ENCODE data around the gene TAOK1.

The TAOK1 gene

DNA sequence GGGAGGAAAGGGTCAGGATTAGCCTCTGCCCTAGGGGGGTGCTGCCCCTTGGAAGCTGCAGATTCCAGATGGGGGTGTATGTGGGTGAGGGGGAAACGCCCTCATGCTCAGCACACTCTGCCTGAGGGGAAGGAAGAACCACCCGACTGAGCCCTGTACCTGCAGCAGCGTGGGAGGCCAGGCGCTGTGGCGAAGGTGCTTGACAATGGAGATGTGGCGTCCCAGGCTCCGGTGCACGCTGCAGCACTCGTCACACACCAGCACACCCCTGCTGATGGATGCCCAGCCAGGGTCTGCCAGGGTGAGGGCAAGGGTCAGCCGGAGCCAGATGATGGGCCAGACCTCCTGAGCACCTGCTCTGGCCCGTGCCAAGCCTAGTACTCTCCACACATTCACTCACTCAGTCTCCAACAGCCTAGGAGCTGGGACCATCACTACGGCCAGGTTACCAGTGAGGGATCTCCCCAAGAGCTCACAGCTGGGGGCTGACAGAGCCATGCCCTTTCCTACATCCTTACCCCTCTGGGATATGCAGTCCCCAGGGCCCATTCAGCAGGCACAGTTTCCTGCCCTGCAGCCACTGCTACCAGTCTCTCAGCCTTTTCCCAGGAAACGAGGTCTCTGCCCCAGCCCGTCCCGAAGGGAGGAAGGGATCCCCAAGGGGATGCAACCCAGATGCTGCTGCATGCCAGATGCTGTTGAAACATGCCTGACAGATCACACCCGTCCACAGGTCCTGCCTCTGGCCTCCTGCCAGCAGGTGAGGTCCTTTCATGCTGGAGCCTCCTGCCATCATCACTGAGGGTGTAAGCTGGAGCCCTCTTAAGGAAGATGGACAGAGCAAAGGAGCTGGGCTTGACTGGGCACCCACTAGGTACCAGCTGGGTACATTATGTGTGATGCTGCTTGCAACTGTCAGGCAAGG, 193.4 kb downstream of the TAOK1 start:
- no peak for DNase-seq (ENCODE audit: low read depth)

DNA sequence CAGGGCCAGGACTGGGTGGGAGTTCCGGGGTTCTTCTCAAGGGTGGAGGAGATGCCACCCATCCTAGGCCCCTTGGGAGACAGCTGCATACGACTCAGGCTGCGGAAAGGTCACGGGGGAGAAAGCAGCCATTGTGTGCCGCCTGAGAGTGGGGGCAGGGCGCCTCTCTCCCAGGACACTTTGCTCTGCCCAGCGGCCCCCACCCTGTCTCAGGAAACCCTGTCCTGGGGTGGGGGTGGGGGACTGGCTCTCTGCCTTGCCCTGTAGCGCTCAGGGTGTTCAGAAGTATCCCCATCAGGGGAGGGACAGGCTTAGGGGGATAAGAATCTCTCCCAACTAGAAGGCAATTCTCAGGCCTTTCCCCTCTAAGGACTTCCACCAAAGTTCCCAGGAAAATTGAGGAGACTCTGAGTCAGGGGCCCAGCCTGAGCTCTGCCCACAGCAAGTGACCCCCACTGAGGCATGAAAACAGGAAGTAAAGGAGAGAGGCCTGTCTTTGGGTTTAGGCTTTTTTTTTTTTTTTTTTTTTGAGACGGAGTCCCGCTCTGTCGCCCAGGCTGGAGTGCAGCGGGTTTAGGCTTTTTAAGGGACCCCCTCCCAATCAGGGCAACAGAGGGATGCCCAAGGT, 194.4 kb downstream of the TAOK1 start:
- no peak for DNase-seq (ENCODE audit: low read depth)

DNA sequence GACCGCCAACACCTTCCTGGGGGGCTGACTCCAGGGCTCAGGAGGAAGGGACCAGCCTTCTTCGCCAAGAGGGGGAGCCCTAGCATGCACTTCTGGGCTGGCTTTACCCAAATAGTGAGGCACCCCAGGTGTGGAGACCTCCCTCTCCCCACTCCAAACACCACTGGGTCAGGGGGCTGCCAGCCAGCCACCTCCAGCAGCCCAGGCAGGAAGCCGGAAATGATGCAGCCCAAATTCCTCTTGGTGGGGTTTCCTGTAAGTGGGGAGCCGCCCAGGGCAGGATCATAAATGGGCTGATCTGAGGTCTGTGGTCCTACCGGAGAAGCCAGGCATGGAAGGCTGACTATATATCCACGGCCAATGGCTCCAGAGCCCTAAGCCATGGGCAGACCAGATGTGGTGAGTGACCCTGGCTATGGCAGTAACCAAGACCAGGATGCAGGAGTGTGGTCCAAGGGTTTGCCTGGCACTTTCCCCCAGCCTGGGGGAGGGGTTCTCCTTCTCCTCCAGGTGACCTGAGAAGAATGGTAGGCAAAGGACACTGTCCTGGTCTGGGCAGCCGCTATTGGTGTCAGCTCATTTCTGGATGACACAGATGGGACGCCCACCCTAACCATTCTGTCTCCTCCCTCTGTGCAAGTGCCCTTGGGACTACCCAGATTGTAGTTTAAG, 195.1 kb downstream of the TAOK1 start:
- no peak for DNase-seq (ENCODE audit: low read depth)

DNA sequence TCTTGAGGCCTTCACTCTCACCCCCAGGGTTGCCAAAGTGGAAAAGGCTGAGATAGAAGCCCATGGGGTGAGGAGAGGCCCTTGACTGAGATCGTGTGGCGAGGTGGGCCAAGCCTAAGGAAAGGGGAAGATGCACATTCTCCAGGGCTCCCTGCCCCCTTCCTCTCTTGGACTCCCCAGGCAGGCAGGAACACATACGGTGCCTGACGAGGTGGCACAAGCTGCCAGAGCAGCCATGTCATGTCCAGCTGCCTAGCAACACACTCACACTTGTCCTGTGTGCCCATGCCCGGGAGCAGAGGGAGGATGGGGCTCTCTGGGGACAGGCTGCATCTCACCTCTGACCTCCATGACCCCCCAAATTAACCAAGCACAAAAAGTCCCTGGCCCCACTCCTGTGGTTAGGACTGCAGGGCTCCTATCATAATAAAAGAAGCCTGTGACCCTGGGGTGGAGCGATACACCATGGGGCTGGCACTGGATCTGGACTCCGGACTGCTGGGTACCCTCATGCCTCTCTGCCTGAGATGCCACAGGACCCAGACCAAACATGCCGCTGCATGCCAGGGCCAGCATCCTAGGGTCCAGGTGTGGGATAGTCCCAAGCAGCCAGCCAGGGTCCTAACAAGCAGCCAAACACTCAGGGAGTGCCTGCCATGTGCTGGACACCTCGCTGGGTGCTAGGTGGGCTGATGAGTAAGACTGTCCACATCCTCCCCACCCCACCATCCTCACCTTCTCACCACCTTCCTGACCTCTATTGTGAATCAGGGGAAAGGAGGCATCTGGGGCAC, 196.7 kb downstream of the TAOK1 start:
- no peak for DNase-seq (ENCODE audit: low read depth)

DNA sequence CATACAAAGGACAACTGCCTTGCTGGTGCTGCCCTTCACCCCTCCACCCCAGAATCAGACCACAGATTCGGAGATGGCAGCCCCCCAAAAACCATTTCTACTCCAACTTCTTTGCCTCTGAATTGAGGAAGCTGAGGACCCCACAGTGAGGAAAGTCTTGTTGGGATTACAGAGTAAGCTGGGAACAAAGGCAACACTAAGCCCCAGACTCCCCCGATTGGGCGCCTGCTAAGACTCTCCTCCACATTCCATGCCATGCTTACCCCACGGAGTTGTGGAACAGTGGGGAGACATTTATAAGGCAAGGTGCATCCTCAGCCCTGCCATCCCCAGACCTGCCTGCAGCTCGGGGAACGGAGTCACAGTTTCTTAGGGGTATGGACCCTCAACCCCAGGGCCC, 197.4 kb downstream of the TAOK1 start:
- DNase-seq (ENCODE audit: low read depth): no peak

DNA sequence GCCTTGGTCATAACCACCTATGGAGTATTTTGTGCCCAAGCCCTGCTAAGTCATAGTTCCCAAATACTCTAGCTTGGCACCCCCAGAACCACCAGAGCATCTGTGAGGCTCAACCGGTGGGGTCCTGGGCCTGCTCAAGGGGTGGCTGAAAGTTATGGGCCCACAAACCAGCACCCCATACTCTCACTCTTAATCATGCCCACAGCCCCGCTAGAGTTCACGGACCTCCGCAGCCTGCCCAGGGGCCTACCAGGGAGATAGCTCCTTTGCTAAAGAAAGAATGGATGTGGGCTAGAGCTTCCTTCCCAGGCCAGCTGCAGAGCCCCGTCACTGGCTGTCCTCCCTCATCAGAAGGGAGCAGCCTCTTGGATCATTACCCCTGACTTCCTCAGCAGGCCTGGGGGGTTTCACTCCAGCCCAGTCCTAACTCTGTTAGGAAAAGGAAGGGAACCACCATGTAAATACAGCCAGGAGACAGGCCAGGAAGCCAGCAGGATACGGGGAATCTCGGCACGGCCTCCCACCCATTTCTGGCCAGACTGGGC, 197.9 kb downstream of the TAOK1 start:
- no peak for DNase-seq (ENCODE audit: low read depth)

DNA sequence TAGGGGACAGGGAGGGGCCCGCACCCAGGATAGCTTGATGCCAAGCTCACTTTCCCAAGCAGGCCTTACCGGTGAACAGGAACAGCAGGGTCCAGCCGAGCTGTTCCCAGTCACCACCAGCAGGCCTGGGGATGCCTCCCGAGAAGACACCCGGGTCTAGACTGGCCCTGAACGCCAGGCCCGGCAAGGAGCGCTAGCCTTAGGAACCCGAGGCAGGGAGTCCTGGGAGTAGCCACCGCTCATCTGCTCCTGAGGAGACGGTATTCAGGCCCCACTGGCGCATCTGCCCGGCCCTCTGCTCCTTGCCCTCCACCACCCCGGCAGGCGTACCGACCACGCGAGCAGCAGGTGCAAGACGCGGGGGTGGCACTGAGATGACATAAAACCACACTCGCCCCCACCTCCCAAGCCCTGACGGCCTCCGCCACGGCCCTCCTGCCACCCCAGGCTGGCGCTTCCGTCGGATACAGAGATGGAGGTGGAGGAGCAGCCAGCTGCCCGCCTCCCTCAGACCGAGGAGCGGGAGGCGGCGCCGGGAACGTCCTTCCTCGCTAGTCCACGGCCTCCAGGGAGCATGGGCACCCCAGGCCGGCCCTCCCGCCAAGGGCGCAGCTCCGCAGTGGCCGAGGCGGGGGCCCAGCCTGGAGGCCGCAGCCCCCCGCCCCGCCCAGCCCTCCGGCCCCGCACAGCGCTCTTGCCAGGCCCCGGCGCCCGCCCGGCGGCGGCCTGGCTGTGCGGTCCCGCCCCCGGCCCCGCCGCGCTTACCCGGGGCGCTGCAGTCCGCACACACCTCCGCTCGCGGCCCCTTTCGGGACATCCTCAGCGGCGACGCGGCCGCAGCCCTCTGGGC, 198.6 kb downstream of the TAOK1 start:
- DNase-seq (ENCODE audit: low read depth): peak; percentile 71

DNA sequence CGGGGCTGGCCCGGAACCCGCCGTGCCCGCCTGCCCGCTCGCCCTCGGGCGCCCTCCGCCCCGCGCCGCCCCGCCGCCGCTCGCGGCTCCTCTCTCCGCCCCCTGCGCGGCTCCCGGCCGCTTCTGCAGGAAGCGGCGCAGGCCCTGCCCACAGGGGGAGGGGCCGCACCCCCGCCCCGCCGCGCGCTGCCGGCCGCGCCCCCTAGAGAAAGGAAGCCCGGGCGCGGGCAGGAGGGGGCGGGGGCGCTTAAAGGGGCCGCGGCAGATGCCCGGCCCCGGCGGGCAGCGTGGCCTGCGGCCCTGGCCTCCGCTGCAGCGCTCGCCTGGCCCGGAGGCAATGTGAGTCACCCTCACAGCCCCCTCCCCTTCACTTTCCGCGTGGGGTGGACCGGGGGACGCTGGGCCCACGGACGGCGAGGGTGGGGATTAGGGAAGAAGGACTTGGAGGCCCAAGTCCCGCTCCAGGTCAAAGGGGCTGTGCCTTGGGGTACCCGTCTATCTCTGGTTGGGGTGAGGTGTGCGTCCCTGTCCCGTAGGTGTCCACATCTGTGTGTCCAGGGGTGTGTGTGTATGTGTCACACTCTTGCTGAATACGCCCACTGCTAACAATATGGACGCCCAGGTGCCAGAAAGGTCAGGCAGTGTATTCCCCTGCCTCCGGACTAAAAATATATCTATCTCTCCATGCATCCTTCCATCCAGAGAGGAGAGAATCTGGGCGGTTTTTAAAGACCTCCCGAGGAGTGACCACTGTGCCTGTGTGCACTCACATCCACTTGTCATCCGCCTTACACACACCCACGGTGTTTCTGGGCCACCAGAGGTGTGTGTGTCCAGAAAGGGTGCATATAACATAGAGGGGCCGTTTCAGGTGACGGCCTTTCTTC, 199.6 kb downstream of the TAOK1 start, which contains the start of gene GIT1:
Gene GIT1, minus strand, starts transcription at position 125 of the 887 bp plus-strand sequence. CDS start 270 bp downstream, outside the sequence.
- peak; percentile 76 for DNase-seq (ENCODE audit: low read depth)

DNA sequence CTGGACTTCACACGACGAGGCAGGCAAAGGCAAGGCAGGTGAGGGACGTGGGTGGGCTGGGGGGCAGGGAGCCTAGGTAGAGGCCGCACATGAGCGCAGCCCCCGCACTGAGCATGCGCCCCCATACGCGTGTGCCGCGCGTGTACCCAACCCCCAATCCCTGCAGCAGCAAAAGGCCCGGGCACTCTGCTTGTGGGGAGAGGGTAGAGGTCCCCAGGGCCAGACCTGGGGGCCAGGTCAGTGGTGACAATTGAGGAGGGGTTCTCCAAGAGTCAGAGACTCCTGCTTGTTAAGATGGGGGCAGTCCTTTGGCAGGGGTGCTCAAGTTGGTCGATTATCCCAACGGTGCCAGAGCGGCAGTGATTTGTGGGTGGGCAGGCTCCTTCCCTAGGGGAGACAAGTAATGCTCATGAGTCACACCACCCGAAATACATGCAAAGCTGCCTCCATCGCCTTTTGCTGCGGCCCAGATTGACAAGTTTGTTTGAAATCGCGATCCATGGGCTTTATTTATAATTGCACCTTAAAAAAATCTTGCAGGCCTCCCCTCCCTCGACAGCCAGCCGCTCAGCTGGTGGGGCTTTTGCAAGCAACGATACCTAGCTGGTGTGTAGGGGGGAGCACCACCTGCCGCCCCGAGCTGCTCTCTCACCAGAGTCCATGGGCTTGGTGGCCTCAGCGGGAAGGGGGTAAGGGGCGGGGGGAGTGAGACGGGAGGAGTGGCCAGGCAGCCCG, 200.4 kb downstream of the TAOK1 start:
- no peak for DNase-seq (ENCODE audit: low read depth)

DNA sequence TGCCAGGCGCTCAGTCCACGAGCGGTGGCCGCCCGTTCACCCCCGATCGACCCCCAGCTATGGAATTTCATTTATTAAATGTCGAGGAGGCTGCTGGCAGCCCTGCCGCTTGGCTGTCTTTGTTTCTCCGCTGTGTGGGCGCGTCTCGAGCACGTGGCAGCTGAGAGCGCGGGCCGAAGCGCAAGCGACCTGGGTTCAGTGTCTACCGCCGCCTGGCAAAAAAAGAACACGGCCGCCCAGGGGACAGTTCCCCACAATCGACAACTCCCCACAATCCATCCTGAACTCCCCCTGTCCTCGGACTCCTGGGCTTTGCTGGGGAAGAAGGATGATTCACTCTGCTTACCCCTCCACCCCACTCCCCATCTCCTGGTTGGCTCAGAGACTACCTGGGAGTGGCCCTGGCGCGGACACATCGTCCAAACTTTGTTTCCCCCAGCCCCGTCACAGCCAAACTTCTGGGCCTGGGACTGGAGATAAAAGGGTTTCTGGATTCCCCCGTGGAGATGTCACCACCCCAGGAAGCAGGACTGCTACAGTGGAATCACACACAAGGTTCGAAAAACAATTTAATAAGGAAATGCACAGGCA, 201.1 kb downstream of the TAOK1 start:
- no peak for DNase-seq (ENCODE audit: low read depth)

DNA sequence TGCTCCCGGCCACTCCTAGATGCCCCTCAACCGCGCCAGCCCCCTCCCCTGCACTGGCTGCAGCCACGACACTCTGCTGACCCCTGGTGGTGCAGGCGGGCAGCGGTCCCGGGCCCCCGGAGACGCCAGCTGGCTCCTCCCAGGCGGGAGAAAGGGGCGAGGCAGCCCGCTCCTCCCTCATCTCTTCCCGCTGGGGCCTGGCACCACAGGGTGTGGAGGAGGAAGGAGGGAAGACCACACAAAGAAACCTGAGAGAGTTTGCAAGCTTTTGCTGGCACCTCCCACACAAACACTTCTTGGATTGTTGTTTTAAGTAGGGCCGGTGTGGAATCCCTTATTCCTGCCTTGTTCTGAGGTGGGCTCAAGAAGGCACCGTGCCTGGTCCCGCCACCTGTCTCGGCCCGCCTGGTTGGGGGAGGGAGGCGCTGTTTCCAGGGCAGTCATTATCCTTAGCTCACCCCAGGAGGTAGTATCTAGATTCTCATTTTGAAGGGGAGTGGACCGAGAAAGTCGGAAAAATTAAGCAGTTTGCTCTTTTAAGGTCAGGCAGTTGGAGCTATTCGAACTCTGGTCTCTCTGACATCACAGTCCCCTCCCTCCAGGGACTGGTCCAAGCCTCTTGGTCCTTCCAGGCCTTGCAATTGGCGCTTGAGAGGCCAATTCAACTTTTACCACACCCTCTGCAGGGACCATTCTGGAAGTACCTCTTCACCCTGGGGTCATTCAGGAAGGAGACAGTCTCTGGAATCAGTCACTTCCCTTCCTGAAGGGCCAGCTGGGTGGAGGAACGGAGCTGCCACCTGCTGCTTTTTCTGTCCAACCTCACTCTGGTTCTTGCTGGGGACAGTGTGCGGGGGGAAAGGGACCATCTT, 201.8 kb downstream of the TAOK1 start:
- DNase-seq (ENCODE audit: low read depth): peak; percentile 68

DNA sequence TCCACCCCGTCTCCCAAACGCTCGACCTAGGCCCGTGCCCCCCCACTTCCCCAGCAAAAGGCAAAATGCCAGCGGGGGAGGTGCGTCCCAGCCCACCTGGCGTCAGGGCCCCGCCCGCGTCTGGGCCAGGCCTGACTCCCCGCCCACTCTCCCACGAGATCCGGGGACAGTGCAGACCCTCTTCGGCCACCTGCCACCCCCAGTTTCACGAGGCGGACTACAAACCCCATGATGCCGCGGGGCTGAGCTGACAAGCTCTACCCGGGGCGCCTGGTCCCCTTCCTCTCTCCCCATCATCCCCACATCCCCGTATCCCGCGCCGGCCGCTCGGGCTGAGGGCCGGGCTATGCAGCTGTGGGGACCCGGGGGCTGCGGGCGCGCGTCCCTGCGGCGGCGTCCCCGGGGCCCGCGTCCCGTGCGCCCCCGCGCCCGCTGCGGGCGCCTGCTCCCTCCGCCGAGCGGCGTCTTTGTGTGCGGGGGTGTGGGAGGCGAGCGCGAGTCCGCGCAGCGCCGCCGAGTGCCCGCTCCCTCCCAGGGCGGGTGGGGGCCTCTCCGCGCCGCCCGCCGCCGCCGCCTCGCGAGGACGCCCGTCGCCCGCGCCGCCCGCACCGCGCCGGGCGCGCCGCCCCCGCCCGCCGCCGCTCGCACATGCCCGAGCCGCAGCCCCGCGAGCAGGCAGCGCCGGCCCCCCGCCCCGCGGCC, 202.8 kb downstream of the TAOK1 start, which contains the start of gene ANKRD13B:
Gene ANKRD13B, plus strand, starts transcription at position 283 of the 702 bp plus-strand sequence. CDS start 490 bp downstream, outside the sequence.
- no peak for DNase-seq (ENCODE audit: low read depth)

DNA sequence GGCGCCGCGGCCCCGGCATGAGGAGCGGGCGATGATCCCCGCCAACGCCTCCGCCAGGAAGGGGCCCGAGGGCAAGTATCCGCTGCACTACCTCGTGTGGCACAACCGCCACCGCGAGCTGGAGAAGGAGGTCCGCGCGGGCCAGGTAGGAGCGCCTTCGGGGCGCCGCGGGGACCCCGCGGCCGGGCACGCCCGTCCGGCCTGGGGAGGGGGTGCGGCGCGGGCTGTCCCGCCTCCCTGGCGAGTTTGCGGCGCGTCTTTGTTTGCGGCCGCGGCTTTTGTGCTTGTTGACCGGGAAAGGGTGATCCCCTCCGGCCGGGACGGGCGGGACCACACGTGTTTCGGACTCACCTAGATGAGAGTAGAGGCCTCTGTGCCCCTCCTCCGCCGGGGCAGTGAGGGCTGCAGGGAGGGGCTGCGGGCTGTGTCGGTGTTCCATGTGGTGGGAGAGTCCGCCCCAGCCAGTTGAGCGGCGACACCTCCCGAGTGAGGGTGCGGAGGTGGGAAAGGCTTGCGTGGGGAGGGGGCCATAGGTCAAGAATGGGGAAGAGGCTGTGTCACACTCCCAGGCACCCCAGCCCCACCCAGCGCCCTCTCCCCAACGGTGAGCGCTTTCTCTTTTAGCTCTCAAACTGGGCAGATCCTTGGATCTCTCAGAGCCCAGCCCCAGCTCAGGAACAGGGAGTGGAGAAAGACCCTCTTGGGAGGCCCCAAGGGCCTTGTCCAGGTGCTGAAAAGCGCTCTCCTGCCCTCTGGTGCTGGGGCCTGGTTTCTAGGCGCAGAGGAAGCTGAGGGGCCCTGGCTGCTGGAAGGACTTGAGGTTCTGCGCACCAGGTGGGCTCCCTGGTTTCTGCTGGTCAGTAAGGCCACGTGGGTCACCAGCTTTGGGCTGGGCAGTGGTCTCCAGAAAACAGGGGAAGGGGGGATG, 203.7 kb downstream of the TAOK1 start:
- DNase-seq (ENCODE audit: low read depth): no peak

DNA sequence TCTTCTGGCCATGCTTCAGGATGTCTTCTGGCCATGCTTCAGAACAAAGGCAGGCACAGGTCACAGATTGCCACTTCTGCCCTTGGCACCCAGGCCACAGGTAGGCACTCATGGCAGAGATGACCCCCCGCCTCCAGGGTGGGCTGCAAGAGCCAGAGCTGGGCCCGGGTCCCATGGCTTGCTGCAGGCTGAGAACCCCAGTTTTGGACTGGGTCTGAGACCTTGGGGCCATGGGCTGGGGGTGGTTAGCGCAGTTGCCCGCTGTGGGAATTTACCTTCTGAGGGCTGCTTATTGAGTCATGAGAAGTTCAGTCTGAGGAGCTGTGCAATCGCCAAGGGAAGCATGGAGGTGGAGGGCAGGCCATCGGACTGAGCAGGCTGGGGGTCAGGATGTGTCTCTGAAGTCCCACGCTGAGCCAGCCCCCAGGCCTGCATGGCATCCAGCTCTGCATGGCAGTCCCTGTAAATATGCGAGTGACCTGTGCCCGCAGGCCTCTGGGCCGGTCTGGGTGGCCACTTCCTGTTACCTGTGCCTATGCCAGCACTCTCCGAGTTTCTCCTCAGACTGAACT, 204.4 kb downstream of the TAOK1 start:
- no peak for DNase-seq (ENCODE audit: low read depth)

Measured in stimulated activated CD4-positive, alpha-beta T cell treated with anti-CD3 and anti-CD28 coated beads, Interleukin-2, amount 100 ng/mL, for 4 hours (primary cell).